Hematopoietic multipotent progenitor cell treated with erythropoietin and hydrocortisone succinate and interleukin-3 and kit ligand, for 6 days (in vitro differentiated cells): Measurements from ENCODE around the gene TTC28.
"Not testable (repeated sequence)": the region's sequence is repeated elsewhere in the genome, so short reads cannot be mapped to it uniquely, and the experiment has no call there.

Source experiments
- DNase-seq: peaks from one replicate; pipeline ENCODE4 v3.0.0-alpha.2; 2015

The TTC28 gene

GRCh38 chr22:28123989-28124766 is 555.5 kb downstream of the TTC28 start:
- DNase-seq: no peak

- peak; percentile 61 for DNase-seq
These were observed 558.7 kb downstream of the TTC28 start for GRCh38 chr22:28120691-28121592.

GRCh38 chr22:28118957-28119631 is 560.5 kb downstream of the TTC28 start:
- DNase-seq: no peak

GRCh38 chr22:28116219-28116673 is 563.4 kb downstream of the TTC28 start:
- no peak for DNase-seq

- DNase-seq: no peak
These were observed 564.2 kb downstream of the TTC28 start for GRCh38 chr22:28115426-28115825.

GRCh38 chr22:28112548-28113043 is 567.0 kb downstream of the TTC28 start:
- DNase-seq: peak; percentile 77

GRCh38 chr22:28112190-28112544 is 567.5 kb downstream of the TTC28 start:
- DNase-seq: no peak

- DNase-seq: no peak
These were observed 568.0 kb downstream of the TTC28 start for GRCh38 chr22:28111501-28112189.

GRCh38 chr22:28108851-28109250 is 570.8 kb downstream of the TTC28 start:
- DNase-seq: no peak

GRCh38 chr22:28106617-28107016 is 573.0 kb downstream of the TTC28 start:
- no peak for DNase-seq

- no peak for DNase-seq
These were observed 573.7 kb downstream of the TTC28 start for GRCh38 chr22:28105988-28106387.

GRCh38 chr22:28105413-28105812 is 574.2 kb downstream of the TTC28 start:
- DNase-seq: peak; percentile 80

- no peak for DNase-seq
These were observed 576.0 kb downstream of the TTC28 start for GRCh38 chr22:28103596-28103995.

- no peak for DNase-seq
These were observed 577.4 kb downstream of the TTC28 start for GRCh38 chr22:28102151-28102812.

- DNase-seq: no peak
These were observed 582.0 kb downstream of the TTC28 start for GRCh38 chr22:28097627-28098026.

GRCh38 chr22:28096161-28096560 is 583.5 kb downstream of the TTC28 start:
- no peak for DNase-seq

- DNase-seq: no peak
These were observed 584.1 kb downstream of the TTC28 start for GRCh38 chr22:28095316-28096095.

GRCh38 chr22:28094771-28095170 is 584.9 kb downstream of the TTC28 start:
- DNase-seq: no peak

- DNase-seq: no peak
These were observed 585.9 kb downstream of the TTC28 start for GRCh38 chr22:28093711-28094110.

- no peak for DNase-seq
These were observed 588.2 kb downstream of the TTC28 start for GRCh38 chr22:28091486-28091885.

GRCh38 chr22:28089541-28089940 is 590.1 kb downstream of the TTC28 start:
- DNase-seq: not testable (repeated sequence)
